Spleen (tissue), 7 donors: ENCODE data around the gene NFIB.

Experiments
- POLR2A ChIP-seq, 3 donors: fragments of 450-650 bp; IDR thresholded peaks; one replicate each; pipeline ENCODE4 v1.5.1; 2017; ENCODE audit warnings: antibody characterized with exemption in 3 of 3, mild to moderate bottlenecking in 1 of 3
- POLR2AphosphoS5 ChIP-seq, 3 donors: sonication (generic); formaldehyde crosslinking; IDR thresholded peaks; one replicate each; pipeline ENCODE4 v1.5.1; 2017; ENCODE audit warnings: antibody characterized with exemption in 3 of 3
- TF ChIP-seq, protein P1 (sequence below), 11 experiments: fragments of 200-600 bp in 7 of 11; fragments of 450-650 bp in 4 of 11; sonication (generic) in 4 of 11; IDR thresholded peaks in 8 of 11; conservative IDR thresholded peaks in 3 of 11; 1 replicate in 7 of 11; 2 replicates in 4 of 11; pipeline versions ENCODE4 v1.4.0 to v1.8.0; 2016 to 2021; ENCODE audit warnings: antibody characterized with exemption in 11 of 11, inconsistent platforms in 4 of 11, mild to moderate bottlenecking in 1 of 11
- donor health status: DM: no; HTN: no; CAD: no; lungs with moderate emphysema.
- donor health status: DM: no; HTN: no; CAD: no.
- donor health status: DM: no; HTN: no; CAD: no.

GRCh38 chr9:14107977-14108376 is 206.0 kb downstream of the NFIB start:
- TF ChIP-seq, protein P1, sequence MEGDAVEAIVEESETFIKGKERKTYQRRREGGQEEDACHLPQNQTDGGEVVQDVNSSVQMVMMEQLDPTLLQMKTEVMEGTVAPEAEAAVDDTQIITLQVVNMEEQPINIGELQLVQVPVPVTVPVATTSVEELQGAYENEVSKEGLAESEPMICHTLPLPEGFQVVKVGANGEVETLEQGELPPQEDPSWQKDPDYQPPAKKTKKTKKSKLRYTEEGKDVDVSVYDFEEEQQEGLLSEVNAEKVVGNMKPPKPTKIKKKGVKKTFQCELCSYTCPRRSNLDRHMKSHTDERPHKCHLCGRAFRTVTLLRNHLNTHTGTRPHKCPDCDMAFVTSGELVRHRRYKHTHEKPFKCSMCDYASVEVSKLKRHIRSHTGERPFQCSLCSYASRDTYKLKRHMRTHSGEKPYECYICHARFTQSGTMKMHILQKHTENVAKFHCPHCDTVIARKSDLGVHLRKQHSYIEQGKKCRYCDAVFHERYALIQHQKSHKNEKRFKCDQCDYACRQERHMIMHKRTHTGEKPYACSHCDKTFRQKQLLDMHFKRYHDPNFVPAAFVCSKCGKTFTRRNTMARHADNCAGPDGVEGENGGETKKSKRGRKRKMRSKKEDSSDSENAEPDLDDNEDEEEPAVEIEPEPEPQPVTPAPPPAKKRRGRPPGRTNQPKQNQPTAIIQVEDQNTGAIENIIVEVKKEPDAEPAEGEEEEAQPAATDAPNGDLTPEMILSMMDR (IDR thresholded peaks at IDR 0.05 in 8 of 11, conservative IDR thresholded peaks at IDR 0.05 in 3 of 11), result no peak
- TF ChIP-seq POLR2A (IDR thresholded peaks at IDR 0.05) (no peak), POLR2AphosphoS5 (IDR thresholded peaks at IDR 0.05) (peak in 1 of 3 donors; percentile 12)
